Prostate gland (tissue), 2 donors: Measurements from ENCODE around the gene MUC7. TPM values are rescaled to one million over a fixed set of nuclear protein-coding genes. Genes with fewer than 3 reads are reported as not detected.

ENCODE experiments used
- DNase-seq: peaks from one replicate; pipeline ENCODE4 v3.0.0-alpha.2; 2019; ENCODE audit warnings: low spot score
- H3K27ac ChIP-seq, 2 donors: fragments of 200-600 bp; sonication (generic); 2 replicates each; pipeline ENCODE4 v1.5.1; 2017 to 2019
- H3K27me3 ChIP-seq: fragments of 200-600 bp; sonication (generic); replicated peaks from 2 replicates; pipeline ENCODE4 v1.5.1; 2019; ENCODE audit not compliant: insufficient read depth
- H3K36me3 ChIP-seq, 2 donors: fragments of 200-600 bp; sonication (generic); 1 replicate in 1 of 2; 2 replicates in 1 of 2; pipeline versions ENCODE4 v1.5.1 to v1.8.1; 2017 to 2019
- H3K4me1 ChIP-seq: fragments of 200-600 bp; sonication (generic); replicated peaks from 2 replicates; pipeline ENCODE4 v1.5.1; 2019
- H3K4me3 ChIP-seq, 2 donors: fragments of 200-600 bp; sonication (generic); 2 replicates each; pipeline ENCODE4 v1.5.1; 2017 to 2019
- H3K9me3 ChIP-seq: fragments of 200-600 bp; sonication (generic); 2 replicates; pipeline ENCODE4 v1.5.1; 2017
- CTCF ChIP-seq, 4 experiments: fragments of 200-600 bp in 2 of 4; fragments of 450-650 bp in 2 of 4; sonication (generic) in 2 of 4; IDR thresholded peaks; 1 replicate in 3 of 4; 2 replicates in 1 of 4; pipeline ENCODE4 v1.5.1; 2016 to 2019; ENCODE audit warnings: antibody characterized with exemption in 4 of 4, mild to moderate bottlenecking in 2 of 4, moderate library complexity in 2 of 4
- POLR2A ChIP-seq: fragments of 450-650 bp; IDR thresholded peaks from one replicate; pipeline ENCODE4 v1.6.1; 2016; ENCODE audit warnings: antibody characterized with exemption, mild to moderate bottlenecking
- POLR2AphosphoS5 ChIP-seq: sonication (generic); formaldehyde crosslinking; IDR thresholded peaks from one replicate; pipeline ENCODE4 v1.6.1; 2017; ENCODE audit warnings: antibody characterized with exemption
- WGBS: methylation state at CpG from one replicate; pipeline ENCODE4 v1.1.5; 2018; 5-methylcytosine and 5-hydroxymethylcytosine counted together
- intact Hi-C: fragments of 100-400 bp; cut with DNase I; formaldehyde crosslinking; loops from one replicate; pipeline ENCODE4 v1.14.2; 2022
- total RNA-seq, 2 donors: library from RNA; depleted of rRNA; stranded (reverse); fragments of >200 nt; gene quantifications; one replicate each; pipeline ENCODE4 v1.1.0, GENCODE V29; 2016

MUC7 gene
- total RNA-seq, 2 donors from 2014 or later, result not detected

- no peak overlapping the region for H3K4me3 ChIP-seq
- 77% methylated on average over 3 of the region's 3 CpGs for WGBS
- H3K27me3 ChIP-seq, result no peaks in the 10 kb centered on the region
- H3K27ac ChIP-seq, result no peak overlapping the region
- DNase-seq, result no peak
- H3K9me3 ChIP-seq, result no peaks in the 10 kb centered on the region
- H3K4me1 ChIP-seq, result no peaks in the 10 kb centered on the region
- TF ChIP-seq POLR2A (no peak), CTCF (IDR thresholded peaks at IDR 0.05) (no peak), POLR2AphosphoS5 (no peak)
- H3K36me3 ChIP-seq, result no peaks in the 10 kb centered on the region
- intact Hi-C loops, result no loop called here
These were observed 46.7 kb downstream of the MUC7 start for GRCh38 chr4:70518716-70519115.

- H3K4me3 ChIP-seq, result no peak overlapping the region
These were observed 50.6 kb downstream of the MUC7 start for GRCh38 chr4:70522626-70523025.

GRCh38 chr4:70530997-70531396 is 59.0 kb downstream of the MUC7 start:
- Histone ChIP-seq H3K9me3 (no peaks in the 10 kb centered on the region), H3K4me3 (no peak overlapping the region), H3K4me1 (no peaks in the 10 kb centered on the region), H3K27ac (no peak overlapping the region), H3K27me3 (no peaks in the 10 kb centered on the region), H3K36me3 (no peaks in the 10 kb centered on the region)
- no peak for TF ChIP-seq POLR2A
- no peak for TF ChIP-seq CTCF (IDR thresholded peaks at IDR 0.05)
- TF ChIP-seq POLR2AphosphoS5, result no peak
- DNase-seq, result no peak
- intact Hi-C loops, result no loop called here
- WGBS, result 73% methylated on average over 5 of the region's 5 CpGs

More at GRCh38 chr4:70522626-70523025, 50.6 kb downstream of the MUC7 start:
- H3K27ac ChIP-seq, result peak overlapping the region; percentile 36 to 59
- intact Hi-C loops, result no loop called here
- DNase-seq, result peak; percentile 74
- H3K36me3 ChIP-seq, result no peaks in the 10 kb centered on the region
- H3K4me1 ChIP-seq, result no peaks in the 10 kb centered on the region
- WGBS, result 42% methylated on average over 7 of the region's 7 CpGs
- no peaks in the 10 kb centered on the region for H3K9me3 ChIP-seq
- TF ChIP-seq POLR2AphosphoS5 (peak; percentile 80), CTCF (IDR thresholded peaks at IDR 0.05) (no peak), POLR2A (no peak)
- H3K27me3 ChIP-seq, result no peaks in the 10 kb centered on the region

- no peaks in the 10 kb centered on the region for H3K4me1 ChIP-seq
- intact Hi-C loops, result no loop called here
- peak in 1 of 4 experiments; percentile 12 for TF ChIP-seq CTCF (IDR thresholded peaks at IDR 0.05)
- no peak for TF ChIP-seq POLR2AphosphoS5
- TF ChIP-seq POLR2A, result no peak
- H3K4me3 ChIP-seq, result no peak overlapping the region
- H3K27ac ChIP-seq, result no peak overlapping the region
- 71% methylated on average over 2 of the region's 2 CpGs for WGBS
- no peaks in the 10 kb centered on the region for H3K36me3 ChIP-seq
- H3K27me3 ChIP-seq, result no peaks in the 10 kb centered on the region
- DNase-seq, result no peak
- H3K9me3 ChIP-seq, result no peaks in the 10 kb centered on the region
These were observed 60.0 kb downstream of the MUC7 start for GRCh38 chr4:70531981-70532380.

Other genes starting within 250 kb of the MUC7 start
- gene FDCSP, start 246.1 kb upstream of the MUC7 start, total RNA-seq, result not detected
- not detected for gene CSN3, start 229.6 kb upstream of the MUC7 start, total RNA-seq
- 1 to 10 TPM in 1 of 2 donors, not detected in 1; 2.4 TPM for gene CABS1, start 137.2 kb upstream of the MUC7 start, total RNA-seq
- not detected for gene SMR3A, start 111.4 kb upstream of the MUC7 start, total RNA-seq
- gene SMR3B, start 89.1 kb upstream of the MUC7 start, total RNA-seq, result not detected
- not detected for gene OPRPN, start 74.3 kb upstream of the MUC7 start, total RNA-seq
- 10 to 100 TPM in 1 of 2 donors, not detected in 1; 10.1 TPM for gene AMTN, start 46.4 kb downstream of the MUC7 start, total RNA-seq
- not detected for gene AMBN, start 120.1 kb downstream of the MUC7 start, total RNA-seq
- gene ENAM, start 156.5 kb downstream of the MUC7 start, total RNA-seq, result 1 to 10 TPM in 1 of 2 donors, under 1 TPM in 1; 0.09 to 2.1 TPM
- 1 to 10 TPM in 1 of 2 donors, under 1 TPM in 1; 0.62 to 2.0 TPM for gene JCHAIN, start 194.3 kb downstream of the MUC7 start, total RNA-seq
- gene UTP3, start 216.3 kb downstream of the MUC7 start, total RNA-seq, result 10 to 100 TPM; 13.4 to 19.7 TPM
- 100 to 1,000 TPM in 1 of 2 donors, 10 to 100 TPM in 1; 51.7 to 118 TPM for gene RUFY3, start 249.8 kb downstream of the MUC7 start, total RNA-seq